IMR-90 (cell line): ENCODE measurements around the gene SIM2.

Experiments used
- BHLHE40 ChIP-seq: fragments of 150-350 bp; IDR thresholded peaks from 2 replicates; pipeline ENCODE4 v1.6.1; 2016; ENCODE audit warnings: mild to moderate bottlenecking, low read depth, low read length
- CTCF ChIP-seq: conservative IDR thresholded peaks from 2 replicates; pipeline ENCODE4 v1.5.1; 2012; ENCODE audit warnings: mild to moderate bottlenecking, low read depth, low read length, improper control_type of control experiment
- ELK1 ChIP-seq: fragments of 150-350 bp; IDR thresholded peaks from 2 replicates; pipeline ENCODE4 v1.6.1; 2016; ENCODE audit warnings: low read depth, mild to moderate bottlenecking, low read length, moderate library complexity, borderline replicate concordance
- MAFK ChIP-seq: IDR thresholded peaks from 2 replicates; pipeline ENCODE4 v1.6.1; 2012; ENCODE audit warnings: low read depth, low read length, improper control_type of control experiment
- POLR2A ChIP-seq: IDR thresholded peaks from 2 replicates; pipeline ENCODE4 v1.6.1; 2012; ENCODE audit warnings: mild to moderate bottlenecking, low read depth, low read length
- RAD21 ChIP-seq: IDR thresholded peaks from 2 replicates; pipeline ENCODE4 v1.6.1; 2012; ENCODE audit warnings: low read length, improper control_type of control experiment
- SMC3 ChIP-seq: fragments of 150-350 bp; IDR thresholded peaks from 2 replicates; pipeline ENCODE4 v1.6.1; 2016; ENCODE audit warnings: low read depth, mild to moderate bottlenecking, antibody characterized with exemption, low read length, moderate library complexity
- USF2 ChIP-seq: fragments of 150-350 bp; IDR thresholded peaks from 2 replicates; pipeline ENCODE4 v1.6.1; 2017; ENCODE audit warnings: mild to moderate bottlenecking, antibody characterized with exemption, low read length, low read depth

- TF ChIP-seq CTCF = no peak
- no peak for TF ChIP-seq MAFK
- no peak for TF ChIP-seq ELK1
- no peak for TF ChIP-seq RAD21
- TF ChIP-seq BHLHE40 = no peak
- TF ChIP-seq POLR2A = no peak
- no peak for TF ChIP-seq SMC3
- TF ChIP-seq USF2 = no peak
Observed at GRCh38 chr21:36668713-36669112, 30.2 kb upstream of the SIM2 start.
